Measurements from ENCODE around the gene FER1L5. TPM values are rescaled to one million over a fixed set of nuclear protein-coding genes. Genes with fewer than 3 reads are reported as not detected.

The FER1L5 gene
- total and polyA plus RNA-seq, 2 donors (not counting 3 experiments of a cell fraction or from before 2014, with no cell fraction given): not detected

- H3K79me2 ChIP-seq (ENCODE audit: control insufficient read depth, insufficient read depth, low read length): peaks cover 5% of the 10 kb centered on the region
- no peaks in the 10 kb centered on the region for H3K27me3 ChIP-seq (ENCODE audit: control insufficient read depth in 2 of 2, insufficient read depth in 2 of 2, low read length in 2 of 2)
- no peak overlapping the region for H3K4me3 ChIP-seq (replicated peaks in 1 of 3; ENCODE audit: insufficient read depth in 1 of 3, low read depth in 1 of 3, low read length in 3 of 3)
- ChIA-PET POLR2A (no interaction called here), CTCF (interaction anchor here (0.7 to 0.8 kb wide), 2 partner anchors 16 to 89 kb away, joined by 3 read pairs; no protein-coding TSS in a partner anchor)
- no peak overlapping the region for H2AFZ ChIP-seq (ENCODE audit: low read depth, low read length)
- DNase-seq (ENCODE audit: low read depth, low spot score) (no peak), FAIRE-seq (no peak)
- no peak overlapping the region for H3K4me2 ChIP-seq (ENCODE audit: insufficient read depth, low read length)
- peaks cover 2% of the 10 kb centered on the region for H3K4me1 ChIP-seq (ENCODE audit: control insufficient read depth, extremely low read depth, insufficient read depth, low read length)
- H3K9me3 ChIP-seq (replicated peaks; ENCODE audit: control insufficient read depth, insufficient read depth, low read length): no peaks in the 10 kb centered on the region
- TF ChIP-seq FOS (IDR thresholded peaks at IDR 0.05; ENCODE audit: borderline replicate concordance, insufficient read depth, low read length) (no peak), CTCF (IDR thresholded peaks at IDR 0.05; ENCODE audit: extremely low read depth in 1 of 2, insufficient read depth in 1 of 2, low read depth in 1 of 2, low read length in 2 of 2) (no peak), POLR2AphosphoS5 (IDR thresholded peaks at IDR 0.05; ENCODE audit: insufficient read depth, low read depth, low read length) (no peak), JUN (IDR thresholded peaks at IDR 0.05; ENCODE audit: borderline replicate concordance, insufficient read depth, insufficient read length, low read depth) (no peak), POLR2A (IDR thresholded peaks at IDR 0.05; ENCODE audit: low read depth, low read length) (no peak), MAX (IDR thresholded peaks at IDR 0.05; ENCODE audit: insufficient read depth, insufficient read length) (no peak), MYC (IDR thresholded peaks at IDR 0.05; ENCODE audit: low read depth, low read length) (no peak), GATA2 (IDR thresholded peaks at IDR 0.05; ENCODE audit: insufficient read depth, insufficient read length, low read depth, low read length) (no peak), EZH2 (IDR thresholded peaks at IDR 0.05; ENCODE audit: borderline replicate concordance, low read depth, low read length, severe bottlenecking) (no peak)
- H4K20me1 ChIP-seq (replicated peaks; ENCODE audit: control insufficient read depth, extremely low read depth, insufficient read depth, low read length): no peaks in the 10 kb centered on the region
- no TSS peak for BruUV-seq (replicated peaks)
- intact Hi-C loops (cut with micrococcal nuclease) (no loop called here), dilution Hi-C loops (cut with MboI; ENCODE audit: extremely low pct_ligation_motif_present, low sequenced_read_pairs) (no loop called here)
- no peak overlapping the region for H3K9ac ChIP-seq (replicated peaks; ENCODE audit: extremely low read depth, insufficient read depth, low read length)
- peaks cover 9 to 27% of the 10 kb centered on the region in 2 experiments for H3K36me3 ChIP-seq (ENCODE audit: control insufficient read depth in 2 of 2, extremely low read depth in 1 of 2, insufficient read depth in 2 of 2, low read length in 2 of 2)
- H3K9me1 ChIP-seq (replicated peaks; ENCODE audit: control insufficient read depth, extremely low read depth, insufficient read depth, low read length): no peaks in the 10 kb centered on the region
- H3K27ac ChIP-seq (ENCODE audit: insufficient read depth, low read depth, low read length): no peak overlapping the region
Measured at GRCh38 chr2:96616128-96616527, 26.4 kb upstream of the FER1L5 start.

Measured in endothelial cell of umbilical vein (primary cell).